Liver (tissue), 9 donors: Measurements from ENCODE around the gene RBM38. TPM values are rescaled to one million over a fixed set of nuclear protein-coding genes. Genes with fewer than 3 reads are reported as not detected.

Experiments
- DNase-seq: peaks from one replicate; pipeline ENCODE4 v3.0.0-alpha.2; 2017; ENCODE audit warnings: low spot score
- H3K27ac ChIP-seq, 2 donors: one replicate each; pipeline ENCODE4 v1.7.0; 2013; ENCODE audit warnings: inconsistent platforms in 2 of 2, low read length in 2 of 2, control low read depth in 1 of 2, low read depth in 1 of 2, mild to moderate bottlenecking in 1 of 2
- H3K27me3 ChIP-seq, 4 donors: one replicate each; pipeline versions ENCODE4 v1.6.1 to v1.7.0; 2013; ENCODE audit warnings: low read length in 3 of 4, inconsistent platforms in 1 of 4, mild to moderate bottlenecking in 1 of 4, moderate library complexity in 1 of 4; ENCODE audit not compliant: control insufficient read depth in 4 of 4, insufficient read depth in 4 of 4
- H3K36me3 ChIP-seq, 4 donors: one replicate each; pipeline versions ENCODE4 v1.6.1 to v1.7.0; 2013; ENCODE audit warnings: low read length in 3 of 4, mild to moderate bottlenecking in 3 of 4, low read depth in 1 of 4, moderate library complexity in 1 of 4; ENCODE audit not compliant: control insufficient read depth in 4 of 4, insufficient read depth in 3 of 4
- H3K4me1 ChIP-seq, 4 donors: one replicate each; pipeline versions ENCODE4 v1.6.1 to v1.7.0; 2013; ENCODE audit warnings: low read length in 3 of 4, mild to moderate bottlenecking in 3 of 4, moderate library complexity in 1 of 4; ENCODE audit not compliant: control insufficient read depth in 4 of 4, insufficient read depth in 4 of 4
- H3K4me3 ChIP-seq, 3 donors: one replicate each; pipeline versions ENCODE4 v1.6.1 to v1.7.0; 2013; ENCODE audit warnings: low read length in 3 of 3, control low read depth in 1 of 3, low read depth in 1 of 3, mild to moderate bottlenecking in 1 of 3
- H3K9ac ChIP-seq, 2 donors: one replicate each; pipeline ENCODE4 v1.7.0; 2013; ENCODE audit warnings: low read length in 2 of 2, mild to moderate bottlenecking in 2 of 2, moderate library complexity in 2 of 2, control low read depth in 1 of 2, low read depth in 1 of 2
- H3K9me3 ChIP-seq, 4 donors: one replicate each; pipeline versions ENCODE4 v1.6.1 to v1.7.0; 2013; ENCODE audit warnings: low read length in 3 of 4; ENCODE audit not compliant: control insufficient read depth in 4 of 4
- ATF3 ChIP-seq: IDR thresholded peaks from 2 replicates; pipeline ENCODE4 v1.6.1; 2016; ENCODE audit warnings: antibody characterized with exemption
- CTCF ChIP-seq: fragments of 150-350 bp; IDR thresholded peaks from 2 replicates; pipeline ENCODE4 v1.5.1; 2017; ENCODE audit warnings: improper control_type of control experiment, low read depth, low read length; ENCODE audit not compliant: missing input control
- EGR1 ChIP-seq, 2 donors: IDR thresholded peaks; 2 replicates each; pipeline ENCODE4 v1.6.1; 2016 to 2018; ENCODE audit warnings: antibody characterized with exemption in 2 of 2, low read depth in 2 of 2
- FOXA1 ChIP-seq: IDR thresholded peaks from 2 replicates; pipeline ENCODE4 v1.6.1; 2016; ENCODE audit warnings: antibody characterized with exemption
- FOXA2 ChIP-seq: IDR thresholded peaks from 2 replicates; pipeline ENCODE4 v1.6.1; 2016; ENCODE audit warnings: antibody characterized with exemption
- GABPA ChIP-seq, 2 donors: IDR thresholded peaks in 1 of 2; conservative IDR thresholded peaks in 1 of 2; 2 replicates each; pipeline ENCODE4 v1.6.1; 2016; ENCODE audit warnings: antibody characterized with exemption in 2 of 2, mild to moderate bottlenecking in 1 of 2, moderate library complexity in 1 of 2
- HNF4A ChIP-seq, 2 donors: conservative IDR thresholded peaks; 2 replicates each; pipeline ENCODE4 v1.6.1; 2016; ENCODE audit warnings: antibody characterized with exemption in 2 of 2, mild to moderate bottlenecking in 2 of 2
- HNF4G ChIP-seq: IDR thresholded peaks from 2 replicates; pipeline ENCODE4 v1.6.1; 2016; ENCODE audit warnings: antibody characterized with exemption
- JUND ChIP-seq, 2 donors: IDR thresholded peaks; 2 replicates each; pipeline ENCODE4 v1.6.1; 2016; ENCODE audit warnings: antibody characterized with exemption in 2 of 2
- MAX ChIP-seq: IDR thresholded peaks from 2 replicates; pipeline ENCODE4 v1.6.1; 2016; ENCODE audit warnings: antibody characterized with exemption
- NR2F2 ChIP-seq: IDR thresholded peaks from 2 replicates; pipeline ENCODE4 v1.6.1; 2016; ENCODE audit warnings: antibody characterized with exemption
- RAD21 ChIP-seq, 2 donors: IDR thresholded peaks; 2 replicates each; pipeline ENCODE4 v1.6.1; 2016; ENCODE audit warnings: antibody characterized with exemption in 2 of 2, mild to moderate bottlenecking in 2 of 2
- REST ChIP-seq: IDR thresholded peaks from 2 replicates; pipeline ENCODE4 v1.6.1; 2016; ENCODE audit warnings: antibody characterized with exemption, mild to moderate bottlenecking
- RXRA ChIP-seq, 2 donors: IDR thresholded peaks; 2 replicates each; pipeline ENCODE4 v1.6.1; 2017 to 2018; ENCODE audit warnings: antibody characterized with exemption in 2 of 2, mild to moderate bottlenecking in 1 of 2
- SP1 ChIP-seq: IDR thresholded peaks from 2 replicates; pipeline ENCODE4 v1.6.1; 2018; ENCODE audit warnings: antibody characterized with exemption, mild to moderate bottlenecking
- TAF1 ChIP-seq: conservative IDR thresholded peaks from 2 replicates; pipeline ENCODE4 v1.6.1; 2016; ENCODE audit warnings: antibody characterized with exemption, mild to moderate bottlenecking
- YY1 ChIP-seq: IDR thresholded peaks from 2 replicates; pipeline ENCODE4 v1.6.1; 2016; ENCODE audit warnings: antibody characterized with exemption, mild to moderate bottlenecking
- ZBTB33 ChIP-seq: IDR thresholded peaks from 2 replicates; pipeline ENCODE4 v1.6.1; 2016; ENCODE audit warnings: antibody characterized with exemption
- WGBS: extraction: QIAGEN DNeasy Blood & Tissue Kit; methylation state at CpG from one replicate; pipeline ENCODE4 v1.1.7; 2013; 5-methylcytosine and 5-hydroxymethylcytosine counted together
- polyA plus RNA-seq, 2 donors: library from polyadenylated mRNA; stranded (reverse) in 1 of 2; unstranded in 1 of 2; fragments of 200-250 nt in 1 of 2; fragments of >200 nt in 1 of 2; fragmentation: Nextera tagmentation in 1 of 2; extraction: Ambion mirVana in 1 of 2; gene quantifications; one replicate each; pipeline versions ENCODE4 v1.2.1 to v1.2.3, GENCODE V29; 2013 to 2015
- total RNA-seq, 2 donors: library from RNA; depleted of rRNA; stranded (reverse); fragments of >200 nt; gene quantifications; one replicate each; pipeline ENCODE4 v1.2.3, GENCODE V29; 2014
- donor health status: healthy.
- donor health status: healthy.
- donor health status: healthy.
- donor health status: healthy.
- donor health status: healthy.

RBM38 gene
- total and polyA plus RNA-seq, 4 donors, result 1.4 to 258 (median 6.0) TPM

GRCh38 chr20:57439993-57440392 lies 48.8 kb downstream of the RBM38 start:
- H3K9ac ChIP-seq, result peak overlapping the region in 1 of 2 donors; percentile 19
- no peaks in the 10 kb centered on the region for H3K27me3 ChIP-seq
- H3K36me3 ChIP-seq, result no peaks in the 10 kb centered on the region
- no peaks in the 10 kb centered on the region for H3K9me3 ChIP-seq
- no peak overlapping the region for H3K4me3 ChIP-seq
- peak overlapping the region; percentile 84 to 89 for H3K27ac ChIP-seq
- WGBS, result 94% methylated on average over 7 of the region's 7 CpGs
- DNase-seq, result no peak
- TF ChIP-seq FOXA2 (no peak), RXRA (IDR thresholded peaks at IDR 0.05) (no peak), HNF4G (no peak), FOXA1 (no peak), NR2F2 (no peak), RAD21 (IDR thresholded peaks at IDR 0.05) (no peak), EGR1 (IDR thresholded peaks at IDR 0.05; ENCODE audit: low read depth in 2 of 2) (no peak), MAX (no peak)
- H3K4me1 ChIP-seq, result peaks cover 40 to 64% (median 51%) of the 10 kb centered on the region in 4 donors

GRCh38 chr20:57440678-57441509 lies 49.7 kb downstream of the RBM38 start:
- H3K9me3 ChIP-seq, result no peaks in the 10 kb centered on the region
- H3K27me3 ChIP-seq, result no peaks in the 10 kb centered on the region
- no peaks in the 10 kb centered on the region for H3K36me3 ChIP-seq
- no peak for DNase-seq
- H3K27ac ChIP-seq, result peak overlapping the region; percentile 84 to 89
- H3K4me1 ChIP-seq, result peaks cover 34 to 55% (median 45%) of the 10 kb centered on the region in 4 donors
- no peak overlapping the region for H3K4me3 ChIP-seq
- peak overlapping the region in 1 of 2 donors; percentile 32 for H3K9ac ChIP-seq
- TF ChIP-seq FOXA1 (no peak), YY1 (peak; percentile 95), HNF4G (no peak), FOXA2 (no peak), TAF1 (peak; percentile 91), GABPA (IDR thresholded peaks at IDR 0.05 in 1 of 2, conservative IDR thresholded peaks at IDR 0.05 in 1 of 2) (no peak), NR2F2 (peak; percentile 62), JUND (IDR thresholded peaks at IDR 0.05) (peak in 1 of 2 donors; percentile 60), HNF4A (conservative IDR thresholded peaks at IDR 0.05) (peak in 1 of 2 donors; percentile 62), EGR1 (IDR thresholded peaks at IDR 0.05; ENCODE audit: low read depth in 2 of 2) (no peak), RAD21 (IDR thresholded peaks at IDR 0.05) (no peak), RXRA (IDR thresholded peaks at IDR 0.05) (peak; percentile 74 to 80), ZBTB33 (peak; percentile 18), CTCF (no peak), REST (peak; percentile 91), SP1 (peak; percentile 78), MAX (no peak), ATF3 (no peak)
- WGBS, result 29% methylated on average over 33 of the region's 33 CpGs
